LNCAP (cell line): ENCODE data around the gene C9orf72.

ENCODE experiments used
- CTCF ChIP-seq: fragments of 450-650 bp; IDR thresholded peaks from 2 replicates; pipeline ENCODE4 v1.5.1; 2017; ENCODE audit warnings: mild to moderate bottlenecking

The C9orf72 gene

GRCh38 chr9:27537756-27538155 lies 35.5 kb downstream of the C9orf72 start:
- no peak for TF ChIP-seq CTCF

GRCh38 chr9:27537027-27537435 lies 36.2 kb downstream of the C9orf72 start:
- TF ChIP-seq CTCF, result no peak

GRCh38 chr9:27536168-27536567 lies 37.1 kb downstream of the C9orf72 start:
- TF ChIP-seq CTCF, result no peak

GRCh38 chr9:27535701-27536118 lies 37.6 kb downstream of the C9orf72 start:
- TF ChIP-seq CTCF, result no peak

GRCh38 chr9:27534658-27535209 lies 38.5 kb downstream of the C9orf72 start:
- TF ChIP-seq CTCF, result no peak

GRCh38 chr9:27534131-27534530 lies 39.1 kb downstream of the C9orf72 start:
- no peak for TF ChIP-seq CTCF

GRCh38 chr9:27533311-27533710 lies 40.0 kb downstream of the C9orf72 start:
- no peak for TF ChIP-seq CTCF

GRCh38 chr9:27532046-27532445 lies 41.2 kb downstream of the C9orf72 start:
- TF ChIP-seq CTCF, result no peak
